A172 (cell line): ENCODE data around the gene EIF4E2. TPM values are rescaled to one million over a fixed set of nuclear protein-coding genes. Genes with fewer than 3 reads are reported as not detected.
"Not testable (repeated sequence)": the region's sequence is repeated elsewhere in the genome, so short reads cannot be mapped to it uniquely, and the experiment has no call there.

Experiments used
- DNase-seq: peaks from one replicate; pipeline ENCODE4 v3.0.0-alpha.2; 2015; ENCODE audit warnings: low spot score
- total RNA-seq: library from RNA; depleted of rRNA; stranded (reverse); fragments of >200 nt; shearing (Covaris generic); gene quantifications from 2 replicates; pipeline ENCODE4 v1.2.3, GENCODE V29; 2014

EIF4E2 gene
- total RNA-seq, 1 experiment from 2014 or later: 122 TPM

DNA sequence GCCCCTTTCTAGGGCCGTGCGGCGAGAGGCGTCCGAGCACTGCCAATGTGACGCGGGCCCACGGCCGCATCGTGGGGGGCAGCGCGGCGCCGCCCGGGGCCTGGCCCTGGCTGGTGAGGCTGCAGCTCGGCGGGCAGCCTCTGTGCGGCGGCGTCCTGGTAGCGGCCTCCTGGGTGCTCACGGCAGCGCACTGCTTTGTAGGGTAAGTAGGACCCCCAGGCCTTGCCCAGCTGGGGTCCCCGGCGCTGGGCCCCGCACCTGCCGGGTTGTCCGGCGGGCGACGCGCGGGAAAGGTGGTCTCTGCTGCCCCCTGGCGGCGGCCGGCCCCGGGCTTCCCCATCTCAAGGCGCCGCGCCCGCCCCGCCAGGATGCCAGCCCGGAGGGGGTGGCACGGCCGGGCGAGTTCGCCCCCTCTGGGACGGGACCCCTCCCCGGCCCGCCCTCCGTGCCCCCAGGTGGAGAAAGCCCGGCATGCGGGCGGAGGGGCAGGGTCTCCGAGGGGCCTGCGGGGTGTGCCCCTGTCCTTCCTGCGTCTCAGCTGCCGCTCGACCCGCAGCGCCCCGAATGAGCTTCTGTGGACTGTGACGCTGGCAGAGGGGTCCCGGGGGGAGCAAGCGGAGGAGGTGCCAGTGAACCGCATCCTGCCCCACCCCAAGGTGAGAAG lies 28.4 kb upstream of the EIF4E2 start:
- no peak for DNase-seq

- no peak for DNase-seq
Observed at GRCh38 chr2:232522623-232523401, 27.7 kb upstream of the EIF4E2 start.

DNA sequence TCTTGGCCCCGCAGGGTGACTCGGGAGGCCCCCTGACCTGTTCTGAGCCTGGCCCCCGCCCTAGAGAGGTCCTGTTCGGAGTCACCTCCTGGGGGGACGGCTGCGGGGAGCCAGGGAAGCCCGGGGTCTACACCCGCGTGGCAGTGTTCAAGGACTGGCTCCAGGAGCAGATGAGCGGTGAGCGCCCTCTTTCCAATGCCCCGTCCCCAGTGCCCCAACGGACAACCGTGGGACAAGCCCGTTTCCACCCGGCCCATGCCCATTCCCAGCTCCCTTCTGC lies 27.1 kb upstream of the EIF4E2 start:
- DNase-seq: no peak

- DNase-seq: no peak
Observed at GRCh38 chr2:232523682-232524597, 26.5 kb upstream of the EIF4E2 start.

DNA sequence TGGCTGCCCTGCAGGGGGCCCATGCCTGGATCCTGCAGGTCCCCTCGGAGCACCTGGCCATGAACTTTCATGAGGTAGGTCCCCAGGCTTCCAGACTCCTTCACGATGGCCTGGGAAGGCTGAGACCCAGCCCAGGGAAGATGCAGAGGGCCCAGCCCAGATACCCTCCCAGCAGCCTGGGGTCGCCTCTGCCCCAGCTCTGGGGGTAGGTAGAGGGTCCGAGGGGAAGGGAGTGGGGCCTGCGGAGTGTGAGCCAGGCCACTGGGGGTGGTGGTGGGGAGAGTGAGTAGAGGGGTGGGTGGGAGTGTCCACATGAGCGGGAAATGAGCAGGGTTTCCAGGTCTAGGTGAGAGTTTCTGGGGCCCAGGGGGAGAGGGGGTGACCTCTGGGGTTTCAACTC lies 25.7 kb upstream of the EIF4E2 start:
- DNase-seq: no peak

DNA sequence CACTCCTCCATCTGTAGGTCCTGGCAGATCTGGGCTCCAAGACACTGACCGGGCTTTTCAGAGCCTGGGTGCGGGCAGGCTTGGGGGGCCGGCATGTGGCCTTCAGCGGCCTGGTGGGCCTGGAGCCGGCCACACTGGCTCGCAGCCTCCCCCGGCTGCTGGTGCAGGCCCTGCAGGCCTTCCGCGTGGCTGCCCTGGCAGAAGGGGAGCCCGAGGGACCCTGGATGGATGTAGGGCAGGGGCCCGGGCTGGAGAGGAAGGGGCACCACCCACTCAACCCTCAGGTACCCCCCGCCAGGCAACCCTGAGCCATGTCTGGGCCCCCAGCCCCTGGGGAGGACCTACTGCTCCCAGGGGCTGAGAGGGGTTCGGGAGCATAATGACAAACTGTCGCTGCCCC lies 25.3 kb upstream of the EIF4E2 start:
- no peak for DNase-seq

DNA sequence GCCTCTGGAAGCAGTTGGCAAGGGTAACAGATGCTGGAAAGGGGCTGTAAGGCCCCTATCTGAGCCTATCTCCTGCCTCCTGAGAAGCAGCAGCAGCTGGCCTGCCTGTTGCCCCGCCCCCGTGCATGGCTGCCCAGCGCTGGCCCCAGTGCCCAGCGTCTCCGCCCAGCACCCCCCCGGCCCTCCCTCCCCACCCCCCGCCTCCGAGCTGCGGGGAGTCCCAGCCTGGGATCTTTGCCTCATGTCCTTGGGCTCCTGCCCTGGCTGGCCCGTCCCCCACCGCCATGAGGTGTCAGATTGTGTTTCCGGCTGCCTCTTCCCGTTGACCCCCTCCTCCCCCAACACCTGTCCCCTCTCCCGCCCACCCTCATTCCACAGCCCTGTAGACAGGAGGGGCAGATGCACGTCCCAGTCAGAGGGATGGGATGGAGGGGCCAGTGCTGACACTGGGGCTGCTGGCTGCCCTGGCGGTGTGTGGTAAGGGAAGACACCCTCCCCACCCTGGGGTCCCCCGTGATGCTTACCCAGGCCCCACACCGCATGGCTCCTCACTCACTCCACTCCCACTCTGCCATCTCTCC lies 24.6 kb upstream of the EIF4E2 start, which contains the start of gene CHRND:
Gene CHRND (plus strand): TSS at position 370 of the 581 bp plus-strand sequence. CDS start 56 bp downstream, at position 426.
- no peak for DNase-seq

DNA sequence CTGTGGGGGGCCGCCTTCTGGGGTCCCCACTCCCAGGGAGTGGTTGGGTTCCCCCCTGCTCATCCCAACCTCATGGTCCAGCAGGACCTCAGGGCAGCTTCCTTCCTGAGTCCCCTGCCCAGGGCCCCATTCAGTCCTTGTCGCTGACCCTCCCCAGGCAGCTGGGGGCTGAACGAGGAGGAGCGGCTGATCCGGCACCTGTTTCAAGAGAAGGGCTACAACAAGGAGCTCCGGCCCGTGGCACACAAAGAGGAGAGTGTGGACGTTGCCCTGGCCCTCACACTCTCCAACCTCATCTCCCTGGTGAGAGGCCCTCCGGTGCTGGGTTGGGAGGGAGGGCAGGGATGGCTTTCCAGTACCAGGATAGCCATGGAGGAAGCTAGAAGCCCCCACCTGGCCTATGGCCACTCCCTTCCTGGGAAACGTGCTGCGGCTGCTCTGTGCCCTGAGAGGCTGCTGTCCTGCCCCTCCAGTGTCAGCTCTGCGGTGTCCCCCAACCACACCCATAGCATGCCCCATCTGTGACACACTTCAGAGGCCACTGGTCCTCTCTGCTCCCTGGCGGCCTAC lies 24.0 kb upstream of the EIF4E2 start:
- no peak for DNase-seq

DNA sequence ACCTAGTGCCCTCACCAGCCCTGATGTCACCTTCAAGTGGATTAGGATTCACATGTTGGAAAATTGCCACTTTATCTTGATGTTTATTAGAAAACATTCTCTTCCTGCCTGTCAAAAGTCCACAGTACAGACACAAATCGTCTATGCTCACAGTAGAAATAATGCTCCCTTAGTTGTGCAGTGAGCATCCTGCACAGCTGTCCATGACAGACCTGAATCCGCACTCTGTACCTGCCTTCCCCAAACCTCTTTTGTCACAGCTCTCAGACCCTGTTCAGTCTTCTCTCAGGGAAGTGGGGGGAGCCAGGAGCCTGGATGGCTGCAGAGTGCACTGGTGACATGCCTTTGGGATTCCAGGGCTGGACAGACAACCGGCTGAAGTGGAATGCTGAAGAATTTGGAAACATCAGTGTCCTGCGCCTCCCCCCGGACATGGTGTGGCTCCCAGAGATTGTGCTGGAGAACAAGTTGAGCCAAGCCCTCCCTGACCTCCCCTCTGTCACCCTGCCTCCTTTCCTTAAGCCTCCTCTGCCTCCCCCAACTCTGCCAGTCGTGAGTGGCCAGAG lies 22.5 kb upstream of the EIF4E2 start:
- no peak for DNase-seq

- peak; percentile 21 for DNase-seq
Observed at GRCh38 chr2:232528746-232529460, 21.6 kb upstream of the EIF4E2 start.

DNA sequence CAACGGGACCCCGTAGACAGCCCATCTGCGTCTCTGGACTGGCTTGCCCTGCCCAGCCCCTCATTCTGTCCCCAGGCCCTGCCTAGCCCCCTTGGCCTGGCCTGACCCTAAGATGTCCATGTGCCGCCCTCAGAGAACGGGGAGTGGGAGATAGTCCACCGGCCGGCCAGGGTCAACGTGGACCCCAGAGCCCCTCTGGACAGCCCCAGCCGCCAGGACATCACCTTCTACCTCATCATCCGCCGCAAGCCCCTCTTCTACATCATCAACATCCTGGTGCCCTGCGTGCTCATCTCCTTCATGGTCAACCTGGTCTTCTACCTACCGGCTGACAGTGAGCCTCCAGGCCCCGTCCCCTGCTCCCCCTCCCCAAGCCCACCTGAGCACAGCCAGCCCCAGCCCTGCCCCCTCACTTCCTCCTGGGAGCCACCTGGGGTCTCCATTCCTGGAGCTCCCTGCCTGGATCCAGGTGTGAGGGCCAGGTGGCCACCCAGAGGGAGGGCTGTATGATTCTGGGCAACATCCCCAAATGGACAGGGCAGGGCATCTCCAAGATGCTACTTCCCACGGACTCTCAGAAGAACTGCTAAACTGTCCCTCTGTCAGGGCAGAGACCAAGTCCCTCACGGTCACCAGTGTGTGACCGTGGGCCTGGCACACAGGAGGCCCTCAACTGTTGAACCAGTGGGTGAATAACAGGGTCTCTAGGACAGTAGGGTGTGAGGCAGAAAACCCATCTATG lies 20.5 kb upstream of the EIF4E2 start:
- DNase-seq: no peak

- DNase-seq: no peak
Observed at GRCh38 chr2:232530626-232531260, 19.7 kb upstream of the EIF4E2 start.

DNA sequence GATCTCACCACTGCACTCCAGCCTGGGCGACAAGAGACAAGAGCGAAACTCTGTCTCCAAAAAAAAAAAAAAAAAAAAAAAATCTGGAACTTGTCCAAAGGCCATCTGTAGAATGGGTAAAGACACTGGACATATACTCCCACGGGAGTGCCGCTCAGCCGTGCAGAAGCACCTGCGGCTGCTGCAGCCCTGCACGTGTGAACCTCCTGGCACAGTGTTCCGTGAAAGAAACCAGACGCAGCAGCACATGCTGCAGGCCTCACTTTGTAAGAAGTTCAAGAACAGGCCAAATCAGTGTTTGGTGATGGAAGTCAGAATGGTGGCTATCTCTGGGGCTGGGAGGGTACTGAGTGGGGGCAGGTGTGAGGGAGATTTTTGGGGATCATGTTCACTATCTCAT lies 18.1 kb upstream of the EIF4E2 start:
- DNase-seq: no peak

- not testable (repeated sequence) for DNase-seq
Observed at GRCh38 chr2:232532821-232533220, 17.7 kb upstream of the EIF4E2 start.

GRCh38 chr2:232533944-232534710 lies 16.4 kb upstream of the EIF4E2 start:
- no peak for DNase-seq

GRCh38 chr2:232534940-232535651 lies 15.4 kb upstream of the EIF4E2 start:
- DNase-seq: no peak

GRCh38 chr2:232535761-232536530 lies 14.5 kb upstream of the EIF4E2 start:
- DNase-seq: no peak
